HUES48 (cell line): Measurements from ENCODE around the gene TMC1.

Experiments
- H3K27ac ChIP-seq: one replicate; pipeline ENCODE4 v1.7.0; 2013; ENCODE audit warnings: low read depth, low read length, inconsistent platforms
- H3K27me3 ChIP-seq: 2 replicates; pipeline ENCODE4 v1.6.1; 2013; ENCODE audit warnings: mild to moderate bottlenecking, low read length; ENCODE audit not compliant: control insufficient read depth, insufficient read depth
- H3K36me3 ChIP-seq: 2 replicates; pipeline ENCODE4 v1.6.1; 2013; ENCODE audit warnings: low read length; ENCODE audit not compliant: control insufficient read depth, insufficient read depth
- H3K4me1 ChIP-seq: 2 replicates; pipeline ENCODE4 v1.6.1; 2013; ENCODE audit warnings: mild to moderate bottlenecking, low read length; ENCODE audit not compliant: control insufficient read depth, insufficient read depth
- H3K4me3 ChIP-seq: 2 replicates; pipeline ENCODE4 v1.5.1; 2013; ENCODE audit warnings: mild to moderate bottlenecking, low read depth, low read length
- H3K9ac ChIP-seq: 2 replicates; pipeline ENCODE4 v1.6.1; 2013; ENCODE audit warnings: mild to moderate bottlenecking, low read depth, low read length, moderate library complexity
- H3K9me3 ChIP-seq: 2 replicates; pipeline ENCODE4 v1.6.1; 2013; ENCODE audit warnings: low read length; ENCODE audit not compliant: control insufficient read depth, insufficient read depth

Gene TMC1

GRCh38 chr9:72590824-72591223 is 69.4 kb downstream of the TMC1 start:
- H3K4me3 ChIP-seq: no peak overlapping the region
- no peak overlapping the region for H3K27ac ChIP-seq
- no peaks in the 10 kb centered on the region for H3K36me3 ChIP-seq
- H3K9ac ChIP-seq: no peak overlapping the region
- peaks cover 3% of the 10 kb centered on the region; the same call in 1 of the 2 replicates for H3K4me1 ChIP-seq
- H3K27me3 ChIP-seq: no peaks in the 10 kb centered on the region
- H3K9me3 ChIP-seq: no peaks in the 10 kb centered on the region

GRCh38 chr9:72592502-72593403 is 71.3 kb downstream of the TMC1 start:
- H3K9ac ChIP-seq: no peak overlapping the region
- no peaks in the 10 kb centered on the region for H3K36me3 ChIP-seq
- no peaks in the 10 kb centered on the region for H3K27me3 ChIP-seq
- peaks cover 11% of the 10 kb centered on the region for H3K4me1 ChIP-seq
- H3K27ac ChIP-seq: no peak overlapping the region
- no peak overlapping the region for H3K4me3 ChIP-seq
- H3K9me3 ChIP-seq: no peaks in the 10 kb centered on the region

- no peaks in the 10 kb centered on the region for H3K36me3 ChIP-seq
- H3K27ac ChIP-seq: no peak overlapping the region
- H3K4me3 ChIP-seq: no peak overlapping the region
- H3K9me3 ChIP-seq: no peaks in the 10 kb centered on the region
- no peak overlapping the region for H3K9ac ChIP-seq
- peaks cover 11% of the 10 kb centered on the region for H3K4me1 ChIP-seq
- H3K27me3 ChIP-seq: no peaks in the 10 kb centered on the region
These were observed 75.2 kb downstream of the TMC1 start for GRCh38 chr9:72596451-72597180.

GRCh38 chr9:72597181-72597517 is 75.7 kb downstream of the TMC1 start:
- H3K9ac ChIP-seq: no peak overlapping the region
- H3K36me3 ChIP-seq: no peaks in the 10 kb centered on the region
- no peaks in the 10 kb centered on the region for H3K27me3 ChIP-seq
- H3K4me1 ChIP-seq: peaks cover 11% of the 10 kb centered on the region
- no peak overlapping the region for H3K4me3 ChIP-seq
- no peaks in the 10 kb centered on the region for H3K9me3 ChIP-seq
- H3K27ac ChIP-seq: no peak overlapping the region

GRCh38 chr9:72597601-72598000 is 76.2 kb downstream of the TMC1 start:
- Histone ChIP-seq H3K4me3 (no peak overlapping the region), H3K4me1 (peaks cover 9% of the 10 kb centered on the region), H3K27ac (no peak overlapping the region), H3K36me3 (no peaks in the 10 kb centered on the region), H3K9ac (no peak overlapping the region), H3K9me3 (no peaks in the 10 kb centered on the region), H3K27me3 (no peaks in the 10 kb centered on the region)

- H3K4me1 ChIP-seq: peaks cover 8% of the 10 kb centered on the region; the same call in 1 of the 2 replicates
- H3K9ac ChIP-seq: no peak overlapping the region
- no peaks in the 10 kb centered on the region for H3K36me3 ChIP-seq
- H3K9me3 ChIP-seq: no peaks in the 10 kb centered on the region
- no peaks in the 10 kb centered on the region for H3K27me3 ChIP-seq
- H3K4me3 ChIP-seq: no peak overlapping the region
- no peak overlapping the region for H3K27ac ChIP-seq
These were observed 77.2 kb downstream of the TMC1 start for GRCh38 chr9:72598639-72599038.

- Histone ChIP-seq H3K9me3 (no peaks in the 10 kb centered on the region), H3K4me3 (no peak overlapping the region), H3K27me3 (no peaks in the 10 kb centered on the region), H3K36me3 (no peaks in the 10 kb centered on the region), H3K4me1 (peaks cover 8% of the 10 kb centered on the region; the same call in 1 of the 2 replicates), H3K9ac (no peak overlapping the region), H3K27ac (no peak overlapping the region)
These were observed 78.6 kb downstream of the TMC1 start for GRCh38 chr9:72599874-72600534.

GRCh38 chr9:72600671-72601070 is 79.3 kb downstream of the TMC1 start:
- Histone ChIP-seq H3K36me3 (no peaks in the 10 kb centered on the region), H3K9ac (no peak overlapping the region), H3K27ac (no peak overlapping the region), H3K27me3 (no peaks in the 10 kb centered on the region), H3K4me3 (no peak overlapping the region), H3K9me3 (no peaks in the 10 kb centered on the region), H3K4me1 (peaks cover 8% of the 10 kb centered on the region; the same call in 1 of the 2 replicates)

- Histone ChIP-seq H3K27me3 (no peaks in the 10 kb centered on the region), H3K4me1 (peaks cover 4% of the 10 kb centered on the region; the same call in 1 of the 2 replicates), H3K9ac (no peak overlapping the region), H3K4me3 (no peak overlapping the region), H3K9me3 (no peaks in the 10 kb centered on the region), H3K27ac (no peak overlapping the region), H3K36me3 (no peaks in the 10 kb centered on the region)
These were observed 80.2 kb downstream of the TMC1 start for GRCh38 chr9:72601615-72602014.

- H3K4me3 ChIP-seq: no peak overlapping the region
- H3K27me3 ChIP-seq: no peaks in the 10 kb centered on the region
- no peaks in the 10 kb centered on the region for H3K4me1 ChIP-seq
- no peaks in the 10 kb centered on the region for H3K36me3 ChIP-seq
- no peak overlapping the region for H3K9ac ChIP-seq
- no peak overlapping the region for H3K27ac ChIP-seq
- no peaks in the 10 kb centered on the region for H3K9me3 ChIP-seq
These were observed 91.0 kb downstream of the TMC1 start for GRCh38 chr9:72612449-72612848.

- no peaks in the 10 kb centered on the region for H3K27me3 ChIP-seq
- H3K4me3 ChIP-seq: no peak overlapping the region
- H3K36me3 ChIP-seq: no peaks in the 10 kb centered on the region
- H3K4me1 ChIP-seq: no peaks in the 10 kb centered on the region
- no peaks in the 10 kb centered on the region for H3K9me3 ChIP-seq
- H3K27ac ChIP-seq: no peak overlapping the region
- H3K9ac ChIP-seq: no peak overlapping the region
These were observed 92.7 kb downstream of the TMC1 start for GRCh38 chr9:72614067-72614466.
